Measurements from ENCODE around the gene ATG4A. TPM values are rescaled to one million over a fixed set of nuclear protein-coding genes. Genes with fewer than 3 reads are reported as not detected.

The ATG4A gene, protein sequence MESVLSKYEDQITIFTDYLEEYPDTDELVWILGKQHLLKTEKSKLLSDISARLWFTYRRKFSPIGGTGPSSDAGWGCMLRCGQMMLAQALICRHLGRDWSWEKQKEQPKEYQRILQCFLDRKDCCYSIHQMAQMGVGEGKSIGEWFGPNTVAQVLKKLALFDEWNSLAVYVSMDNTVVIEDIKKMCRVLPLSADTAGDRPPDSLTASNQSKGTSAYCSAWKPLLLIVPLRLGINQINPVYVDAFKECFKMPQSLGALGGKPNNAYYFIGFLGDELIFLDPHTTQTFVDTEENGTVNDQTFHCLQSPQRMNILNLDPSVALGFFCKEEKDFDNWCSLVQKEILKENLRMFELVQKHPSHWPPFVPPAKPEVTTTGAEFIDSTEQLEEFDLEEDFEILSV
- total RNA-seq: 10 to 100 TPM; 10.3 to 17.2 TPM

DNA sequence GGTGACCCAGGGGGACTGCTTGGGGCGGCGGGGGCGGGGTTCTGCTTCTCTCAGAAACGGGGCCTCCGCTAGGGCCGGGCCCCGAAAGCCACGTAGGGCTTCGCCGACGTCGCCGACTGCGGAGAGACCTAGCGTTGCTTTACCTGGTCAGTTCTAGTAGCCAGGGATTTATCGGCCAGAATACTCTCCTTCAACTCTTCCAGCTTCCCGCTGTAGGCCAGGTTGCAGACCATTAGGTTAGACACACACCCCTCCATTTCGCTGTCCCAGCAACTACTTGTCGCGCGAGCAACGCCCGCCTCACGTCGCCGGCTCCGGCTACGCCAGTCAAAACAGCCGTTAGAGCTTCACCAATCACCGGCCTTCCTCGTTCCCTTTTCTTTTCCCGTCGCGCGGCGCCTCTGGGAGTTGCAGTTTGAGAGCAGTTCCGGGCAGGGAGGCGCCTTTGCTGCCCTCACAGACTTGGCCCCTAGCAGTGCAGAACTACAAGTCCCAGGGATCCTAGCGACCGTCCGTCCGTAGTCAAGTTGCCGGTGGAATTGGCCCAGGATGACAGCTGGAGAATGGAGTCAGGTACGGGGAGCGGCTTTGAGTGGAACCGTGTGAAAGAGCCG lies at the start of gene ATG4A, which contains the start of gene PSMD10:
TSS of gene ATG4A (plus strand) at position 515 of the 614 bp plus-strand sequence. CDS start at position 564, 49 bp downstream.
TSS of gene PSMD10 (minus strand) at position 279 of the 614 bp plus-strand sequence. CDS start at position 257, 22 bp downstream.

DNA sequence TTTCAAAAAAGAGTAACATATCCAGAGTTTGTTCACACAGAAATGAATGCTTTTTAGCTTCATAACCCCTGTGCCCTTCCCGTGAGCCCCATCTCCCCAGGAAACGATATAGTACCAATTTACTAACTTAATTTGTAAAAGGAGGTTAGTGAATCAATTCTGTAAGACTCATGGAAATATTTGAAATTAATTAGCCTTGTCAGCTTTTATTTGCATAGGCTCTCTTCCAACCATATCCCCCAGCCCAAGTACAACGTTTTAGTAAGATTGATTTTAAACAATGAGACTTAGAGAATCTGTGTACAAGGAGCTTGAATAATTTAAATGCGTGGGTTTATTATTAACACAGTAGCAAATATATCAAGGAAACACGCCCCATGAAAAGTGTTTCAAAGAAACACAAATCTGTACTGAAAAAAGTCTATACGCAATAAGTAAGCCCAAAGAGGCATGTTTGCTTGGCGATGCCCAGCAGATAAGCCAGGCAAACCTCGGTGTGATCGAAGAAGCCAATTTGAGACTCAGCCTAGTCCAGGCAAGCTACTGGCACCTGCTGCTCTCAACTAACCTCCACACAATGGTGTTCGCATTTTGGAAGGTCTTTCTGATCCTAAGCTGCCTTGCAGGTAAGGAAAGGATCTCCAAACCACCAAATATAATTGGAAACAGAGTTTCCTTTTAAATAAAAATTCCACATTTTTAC lies 46.9 kb upstream of the ATG4A start, which contains the start of gene VSIG1:
TSS of gene VSIG1 (plus strand) at position 512 of the 703 bp plus-strand sequence. CDS start at position 578, 66 bp downstream.

Other genes with a start within 250 kb of the ATG4A start
- gene TEX13B, start 109.4 kb upstream of the ATG4A start, total RNA-seq: not detected
- gene VSIG1, start 46.7 kb upstream of the ATG4A start, total RNA-seq: not detected
- 10 to 100 TPM; 76.7 to 89.9 TPM for gene PSMD10, start 236 bp upstream of the ATG4A start, total RNA-seq